K562 (cell line): ENCODE measurements around the gene GRWD1. TPM values are rescaled to one million over a fixed set of nuclear protein-coding genes. Genes with fewer than 3 reads are reported as not detected.
A peak's percentile ranks its signal among the peaks of the same experiment; 100 is the strongest.

ENCODE experiments used
- CBFB ChIP-seq: sonication (generic); formaldehyde crosslinking; IDR thresholded peaks from 2 replicates; pipeline ENCODE4 v1.4.0; 2020; ENCODE audit warnings: mild to moderate bottlenecking, missing genetic modification reagents
- CREBBP ChIP-seq: IDR thresholded peaks from one replicate; pipeline ENCODE4 v1.6.1; 2012; ENCODE audit warnings: low read depth, mild to moderate bottlenecking, control low read depth, inconsistent platforms, low read length
- CSDE1 ChIP-seq, 2 experiments: fragments of 450-650 bp; IDR thresholded peaks; 2 replicates each; pipeline ENCODE4 v1.6.1; 2016; ENCODE audit warnings: mild to moderate bottlenecking in 1 of 2
- ETS2 ChIP-seq: IDR thresholded peaks from 2 replicates; pipeline ENCODE4 v1.6.1; 2016; ENCODE audit warnings: borderline replicate concordance, missing genetic modification characterization, mild to moderate bottlenecking, moderate library complexity, missing compliant biosample characterization; ENCODE audit not compliant: poor library complexity, severe bottlenecking
- GATAD2A ChIP-seq: fragments of 450-650 bp; IDR thresholded peaks from 2 replicates; pipeline ENCODE4 v1.6.1; 2017
- HOXB6 ChIP-seq: fragments of 250-450 bp; sonication (Bioruptor Pico); IDR thresholded peaks from 2 replicates; pipeline ENCODE4 v1.5.1; 2022; ENCODE audit warnings: mild to moderate bottlenecking, borderline replicate concordance
- KDM4B ChIP-seq, 2 experiments: fragments of 450-650 bp in 1 of 2; sonication (generic) in 1 of 2; IDR thresholded peaks; 2 replicates each; pipeline ENCODE4 v1.6.1; 2016 to 2017; ENCODE audit warnings: borderline replicate concordance in 2 of 2, antibody characterized with exemption in 1 of 2, low read depth in 1 of 2, mild to moderate bottlenecking in 1 of 2
- NBN ChIP-seq: fragments of 450-650 bp; IDR thresholded peaks from 2 replicates; pipeline ENCODE4 v1.6.1; 2016; ENCODE audit warnings: low read depth, mild to moderate bottlenecking
- NKRF ChIP-seq: fragments of 450-650 bp; IDR thresholded peaks from 2 replicates; pipeline ENCODE4 v1.6.1; 2016; ENCODE audit warnings: borderline replicate concordance
- POLR2H ChIP-seq: IDR thresholded peaks from 2 replicates; pipeline ENCODE4 v1.6.1; 2016; ENCODE audit warnings: missing genetic modification characterization, low read depth, mild to moderate bottlenecking, control low read depth, missing compliant biosample characterization, moderate library complexity
- PTRF ChIP-seq: fragments of 450-650 bp; IDR thresholded peaks from 2 replicates; pipeline ENCODE4 v1.6.1; 2016; ENCODE audit warnings: mild to moderate bottlenecking, missing genetic modification characterization, missing compliant biosample characterization
- SIN3B ChIP-seq: fragments of 450-650 bp; IDR thresholded peaks from 2 replicates; pipeline ENCODE4 v1.6.1; 2017; ENCODE audit warnings: low read depth, mild to moderate bottlenecking, moderate library complexity
- SMARCA5 ChIP-seq: fragments of 450-650 bp; IDR thresholded peaks from 2 replicates; pipeline ENCODE4 v1.6.1; 2016
- TFAM ChIP-seq: fragments of 250-450 bp; sonication (Bioruptor Pico); conservative IDR thresholded peaks from 2 replicates; pipeline ENCODE4 v1.5.0; 2021; ENCODE audit warnings: mild to moderate bottlenecking, moderate library complexity
- ZBTB12 ChIP-seq: fragments of 250-450 bp; sonication (Bioruptor Pico); IDR thresholded peaks from 2 replicates; pipeline ENCODE4 v1.4.0; 2020
- ZBTB7A ChIP-seq: IDR thresholded peaks from 2 replicates; pipeline ENCODE4 v1.6.1; 2011; ENCODE audit warnings: low read depth, mild to moderate bottlenecking, low read length, moderate library complexity, borderline replicate concordance; ENCODE audit not compliant: control insufficient read depth
- ZNF274 ChIP-seq: IDR thresholded peaks from 2 replicates; pipeline ENCODE4 v1.6.1; 2011; ENCODE audit warnings: low read depth, mild to moderate bottlenecking, low read length, moderate library complexity, borderline replicate concordance
- ZNF75A ChIP-seq: fragments of 450-650 bp; formaldehyde crosslinking; IDR thresholded peaks from 2 replicates; pipeline ENCODE4 v1.4.0; 2020; ENCODE audit warnings: mild to moderate bottlenecking
- polyA plus RNA-seq, 8 experiments: library from polyadenylated mRNA; depleted of rRNA in 4 of 8; stranded (reverse) in 5 of 8; unstranded in 3 of 8; fragments of >200 nt; fragmentation: Nextera tagmentation in 2 of 8; fragmentation: Illumina TruSeq in 1 of 8; extraction: Ambion mirVana in 2 of 8; extraction: Trizol in 1 of 8; gene quantifications; 2 replicates each; pipeline versions ENCODE4 v1.2.1 to v1.2.3, GENCODE V29; 2011 to 2014; ENCODE audit warnings: inconsistent platforms in 1 of 8, missing spikeins in 1 of 8
- total RNA-seq, 7 experiments: library from RNA; depleted of rRNA in 6 of 7; stranded (reverse); fragments of >200 nt in 6 of 7; fragmentation: Illumina TruSeq in 2 of 7; extraction: Trizol in 2 of 7; gene quantifications; 2 replicates each; pipeline versions ENCODE4 v1.2.1 to v1.2.3, GENCODE V29; 2011 to 2021; ENCODE audit warnings: low replicate concordance in 1 of 7
- TF ChIP-seq, protein P1 (sequence below): sonication (generic); formaldehyde crosslinking; IDR thresholded peaks from 2 replicates; pipeline ENCODE4 v1.8.1; 2022; ENCODE audit warnings: missing genetic modification reagents
- TF ChIP-seq, protein P2 (sequence below): sonication (generic); formaldehyde crosslinking; IDR thresholded peaks from 2 replicates; pipeline ENCODE4 v1.8.1; 2023; ENCODE audit warnings: mild to moderate bottlenecking, missing genetic modification reagents

Gene GRWD1
- total and polyA plus RNA-seq, 9 of the 15 experiments (the other 6 are each of a cell fraction or from before 2014, with no cell fraction given), result 1.5 to 87.2 (median 24.5) TPM

DNA sequence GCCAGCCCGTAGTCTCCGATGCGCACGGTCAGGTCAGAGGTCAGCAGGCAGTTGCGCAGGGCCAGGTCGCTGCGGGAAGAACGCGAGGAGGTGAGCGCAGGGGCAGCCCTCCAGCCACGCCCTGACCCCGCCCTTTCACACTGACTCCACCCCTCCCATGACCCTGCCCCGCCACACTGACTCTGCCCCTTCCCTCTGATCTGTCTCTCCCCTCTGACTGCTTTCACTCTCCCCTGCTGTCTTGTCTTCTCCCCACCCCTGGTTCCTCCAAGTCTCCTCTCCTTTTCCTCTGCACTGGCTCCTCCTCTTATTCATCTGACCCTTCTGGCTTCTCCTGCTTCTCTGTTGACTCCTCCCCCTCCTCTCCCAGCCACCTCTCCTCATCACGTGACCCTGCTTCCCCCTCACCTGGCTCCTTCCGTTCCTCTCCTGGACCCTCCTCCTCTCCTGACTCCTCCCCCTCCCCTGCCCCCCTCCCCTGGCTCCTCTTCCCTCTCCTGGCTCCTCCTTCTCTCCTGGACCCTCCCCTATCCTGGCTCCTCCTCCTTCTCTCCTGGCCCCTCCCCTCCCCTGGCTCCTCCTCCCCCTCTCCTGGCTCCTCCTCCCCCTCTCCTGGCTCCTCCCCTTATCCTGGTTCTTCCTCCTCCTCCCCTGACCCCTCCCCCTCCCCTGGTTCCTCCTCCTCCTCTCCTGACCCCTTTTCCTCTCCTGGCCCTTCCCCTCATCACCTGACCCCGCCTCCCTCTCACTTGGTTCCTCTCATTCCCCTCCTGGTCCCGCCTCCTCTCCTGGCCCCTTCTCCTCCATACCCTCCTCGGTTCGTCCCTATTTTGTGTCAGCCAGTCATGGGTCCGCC lies 55.9 kb downstream of the GRWD1 start (continued):
- TF ChIP-seq, protein P1, sequence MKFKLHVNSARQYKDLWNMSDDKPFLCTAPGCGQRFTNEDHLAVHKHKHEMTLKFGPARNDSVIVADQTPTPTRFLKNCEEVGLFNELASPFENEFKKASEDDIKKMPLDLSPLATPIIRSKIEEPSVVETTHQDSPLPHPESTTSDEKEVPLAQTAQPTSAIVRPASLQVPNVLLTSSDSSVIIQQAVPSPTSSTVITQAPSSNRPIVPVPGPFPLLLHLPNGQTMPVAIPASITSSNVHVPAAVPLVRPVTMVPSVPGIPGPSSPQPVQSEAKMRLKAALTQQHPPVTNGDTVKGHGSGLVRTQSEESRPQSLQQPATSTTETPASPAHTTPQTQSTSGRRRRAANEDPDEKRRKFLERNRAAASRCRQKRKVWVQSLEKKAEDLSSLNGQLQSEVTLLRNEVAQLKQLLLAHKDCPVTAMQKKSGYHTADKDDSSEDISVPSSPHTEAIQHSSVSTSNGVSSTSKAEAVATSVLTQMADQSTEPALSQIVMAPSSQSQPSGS (CRISPR knock-in tag), result no peak
- TF ChIP-seq ZNF274 (no peak), NBN (peak; percentile 98), CSDE1 (IDR thresholded peaks at IDR 0.05) (no peak), ZBTB12 (CRISPR knock-in tag) (no peak), SMARCA5 (peak; percentile 95), CBFB (CRISPR knock-in tag) (no peak), POLR2H (tag) (no peak), TFAM (CRISPR knock-in tag) (no peak), ZNF75A (CRISPR knock-in tag) (no peak), ETS2 (no peak), HOXB6 (CRISPR knock-in tag) (no peak), GATAD2A (no peak), PTRF (tag) (no peak), CREBBP (no peak), ZBTB7A (peak; percentile 48; the same call in 1 of the 2 replicates), KDM4B (IDR thresholded peaks at IDR 0.05; ENCODE audit: borderline replicate concordance in 2 of 2, low read depth in 1 of 2) (no peak), NKRF (peak; percentile 91), SIN3B (no peak)
- TF ChIP-seq, protein P2, sequence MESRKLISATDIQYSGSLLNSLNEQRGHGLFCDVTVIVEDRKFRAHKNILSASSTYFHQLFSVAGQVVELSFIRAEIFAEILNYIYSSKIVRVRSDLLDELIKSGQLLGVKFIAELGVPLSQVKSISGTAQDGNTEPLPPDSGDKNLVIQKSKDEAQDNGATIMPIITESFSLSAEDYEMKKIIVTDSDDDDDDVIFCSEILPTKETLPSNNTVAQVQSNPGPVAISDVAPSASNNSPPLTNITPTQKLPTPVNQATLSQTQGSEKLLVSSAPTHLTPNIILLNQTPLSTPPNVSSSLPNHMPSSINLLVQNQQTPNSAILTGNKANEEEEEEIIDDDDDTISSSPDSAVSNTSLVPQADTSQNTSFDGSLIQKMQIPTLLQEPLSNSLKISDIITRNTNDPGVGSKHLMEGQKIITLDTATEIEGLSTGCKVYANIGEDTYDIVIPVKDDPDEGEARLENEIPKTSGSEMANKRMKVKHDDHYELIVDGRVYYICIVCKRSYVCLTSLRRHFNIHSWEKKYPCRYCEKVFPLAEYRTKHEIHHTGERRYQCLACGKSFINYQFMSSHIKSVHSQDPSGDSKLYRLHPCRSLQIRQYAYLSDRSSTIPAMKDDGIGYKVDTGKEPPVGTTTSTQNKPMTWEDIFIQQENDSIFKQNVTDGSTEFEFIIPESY (CRISPR knock-in tag), result no peak
